Fibroblast of skin of right quadriceps (primary cell): Measurements from ENCODE around the gene GLIS1.
A peak's percentile ranks its signal among the peaks of the same experiment; 100 is the strongest.

Experiments used
- DNase-seq: peaks from one replicate; pipeline ENCODE4 v3.0.0-alpha.2; 2013

The GLIS1 gene

GRCh38 chr1:53629101-53629691, 109.8 kb downstream of the GLIS1 start:
- DNase-seq, result no peak

GRCh38 chr1:53628286-53628955, 110.5 kb downstream of the GLIS1 start:
- DNase-seq, result no peak

DNA sequence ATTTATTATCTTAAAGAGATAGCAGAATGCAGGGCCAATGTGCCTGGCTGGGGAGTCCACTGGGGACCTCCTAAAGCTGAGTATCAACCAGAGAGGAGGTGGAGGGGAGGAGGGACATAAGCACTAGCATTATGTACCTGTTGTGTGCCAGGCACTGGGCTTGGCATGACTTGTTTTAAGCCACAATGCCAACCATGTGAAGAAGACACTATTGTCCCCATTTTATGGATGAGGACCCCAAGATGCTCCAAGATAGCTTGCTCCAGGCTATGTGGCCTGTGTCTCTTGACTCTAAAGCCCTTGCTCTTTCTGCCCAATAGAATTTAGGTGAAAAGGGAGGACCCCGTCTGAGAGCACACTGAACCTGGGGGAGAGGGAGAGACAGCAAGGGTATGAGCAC, 111.3 kb downstream of the GLIS1 start:
- no peak for DNase-seq

- DNase-seq, result no peak
Observed at GRCh38 chr1:53627031-53627430, 111.9 kb downstream of the GLIS1 start.

DNA sequence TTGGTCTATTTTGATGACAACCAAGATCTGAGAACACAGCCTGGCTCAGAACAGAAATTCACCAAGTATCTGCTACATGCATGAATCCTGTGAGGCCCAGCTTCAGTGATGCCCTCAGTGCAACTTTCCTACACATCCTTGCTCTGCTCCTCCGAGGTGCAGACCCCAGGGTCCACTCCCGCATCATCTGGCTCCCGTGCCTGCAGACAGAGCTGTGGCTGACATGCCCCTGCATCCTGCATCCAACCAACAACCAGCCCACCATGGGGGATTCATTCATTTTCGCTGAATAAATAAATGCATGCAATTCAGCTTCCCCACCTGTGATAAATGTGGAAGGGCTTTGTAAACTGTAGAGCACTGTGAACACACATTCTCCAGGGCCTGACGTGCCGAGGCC, 112.3 kb downstream of the GLIS1 start:
- DNase-seq, result no peak

GRCh38 chr1:53625766-53626520, 113.0 kb downstream of the GLIS1 start:
- no peak for DNase-seq

GRCh38 chr1:53625049-53625448, 113.9 kb downstream of the GLIS1 start:
- DNase-seq, result peak; percentile 63

DNA sequence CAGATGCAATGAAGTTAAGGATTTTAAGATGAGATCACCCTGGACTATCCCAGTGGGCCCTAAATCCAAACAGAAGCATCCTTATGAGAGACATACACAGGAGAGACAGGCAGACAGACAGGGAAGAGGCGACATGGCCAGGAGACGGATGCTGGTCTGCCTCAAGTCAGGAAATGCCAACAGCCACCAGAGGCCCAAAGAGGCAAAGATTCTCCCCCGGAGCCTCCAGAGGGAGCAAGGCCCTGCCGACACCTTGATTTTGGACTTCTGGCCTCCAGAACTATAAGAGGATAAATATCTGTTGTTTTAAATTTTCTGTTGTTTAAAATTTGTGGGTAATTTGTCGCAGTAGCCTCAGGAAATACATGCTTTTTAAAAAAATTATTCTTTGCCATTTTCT, 116.4 kb downstream of the GLIS1 start:
- no peak for DNase-seq

GRCh38 chr1:53621144-53621543, 117.8 kb downstream of the GLIS1 start:
- no peak for DNase-seq

- DNase-seq, result no peak
Observed at GRCh38 chr1:53620061-53620855, 118.7 kb downstream of the GLIS1 start.

DNA sequence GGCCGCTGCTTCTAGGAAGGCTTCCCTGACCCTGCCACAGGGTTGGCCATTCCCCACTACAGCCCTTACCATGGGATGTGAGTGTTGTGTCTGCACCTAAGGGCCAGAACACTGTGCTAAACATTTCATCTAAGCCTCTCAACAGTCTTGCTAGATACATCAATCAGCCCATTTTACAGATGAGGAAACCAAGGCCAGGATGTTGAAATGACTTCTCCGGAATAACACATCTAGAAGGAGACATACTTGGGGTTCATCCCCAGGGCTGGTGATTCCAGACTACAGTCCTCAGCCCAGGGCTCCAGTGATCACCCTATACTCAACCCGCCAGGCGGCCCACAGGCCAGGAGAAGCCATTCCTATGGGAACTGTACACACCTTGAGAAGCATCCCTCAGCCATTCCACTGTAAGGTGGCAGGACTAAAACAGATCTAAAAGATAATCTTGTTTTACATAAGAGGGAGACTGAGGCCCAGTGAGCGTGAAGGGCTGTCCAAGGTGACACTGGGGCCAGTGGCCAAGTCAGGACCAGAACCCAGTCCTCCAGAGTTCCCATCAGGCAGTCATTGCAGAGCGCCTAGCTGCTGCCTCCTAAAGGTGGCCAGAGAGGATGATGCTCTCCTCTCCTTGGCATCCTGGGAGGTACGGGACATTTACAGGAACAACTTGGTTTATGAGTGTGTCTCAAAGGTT, 119.5 kb downstream of the GLIS1 start:
- no peak for DNase-seq

DNA sequence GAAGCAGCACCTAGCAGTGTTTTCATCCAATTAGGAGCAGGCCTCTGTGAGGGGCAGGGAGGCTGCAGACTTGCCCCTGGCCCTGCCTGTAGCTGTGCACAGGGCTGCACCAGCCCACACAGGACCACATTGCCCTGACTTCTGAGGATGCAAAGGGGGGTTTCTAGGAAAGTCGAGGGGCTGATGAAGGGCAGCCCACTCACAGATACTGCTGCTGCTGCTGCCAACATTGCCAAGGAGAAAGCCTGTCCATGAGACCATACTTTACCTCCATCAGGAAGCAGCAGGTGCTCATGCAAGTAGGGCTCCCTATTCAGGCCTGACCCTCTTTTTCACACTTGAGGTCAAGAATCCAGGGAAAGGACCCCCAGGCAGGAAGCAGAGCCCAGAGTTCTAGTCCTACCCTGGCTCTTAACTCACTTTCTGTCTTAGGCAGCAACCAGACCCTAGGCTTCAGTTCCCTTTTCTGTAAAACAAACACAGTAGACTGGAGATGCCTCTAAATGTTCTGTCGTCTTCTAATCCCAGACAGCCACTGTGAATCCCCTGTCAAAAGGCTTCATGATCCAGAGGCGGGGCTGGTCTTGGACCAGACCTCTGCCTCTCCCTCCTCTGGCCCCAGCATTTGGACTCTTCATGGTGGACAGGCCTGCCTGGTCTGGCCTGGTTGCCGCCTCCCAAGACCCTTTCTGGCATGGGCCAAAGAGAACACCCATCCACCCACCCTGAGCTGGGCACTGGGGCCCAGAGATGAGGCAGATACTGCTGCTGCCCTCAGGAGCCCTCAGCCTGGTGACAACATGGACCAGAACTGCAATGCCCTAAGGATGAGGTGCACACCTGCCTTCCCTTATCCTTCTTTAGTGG, 120.2 kb downstream of the GLIS1 start:
- DNase-seq, result no peak

GRCh38 chr1:53617851-53618499, 121.0 kb downstream of the GLIS1 start:
- no peak for DNase-seq

GRCh38 chr1:53617382-53617781, 121.6 kb downstream of the GLIS1 start:
- no peak for DNase-seq

- DNase-seq, result no peak
Observed at GRCh38 chr1:53616927-53617326, 122.0 kb downstream of the GLIS1 start.

DNA sequence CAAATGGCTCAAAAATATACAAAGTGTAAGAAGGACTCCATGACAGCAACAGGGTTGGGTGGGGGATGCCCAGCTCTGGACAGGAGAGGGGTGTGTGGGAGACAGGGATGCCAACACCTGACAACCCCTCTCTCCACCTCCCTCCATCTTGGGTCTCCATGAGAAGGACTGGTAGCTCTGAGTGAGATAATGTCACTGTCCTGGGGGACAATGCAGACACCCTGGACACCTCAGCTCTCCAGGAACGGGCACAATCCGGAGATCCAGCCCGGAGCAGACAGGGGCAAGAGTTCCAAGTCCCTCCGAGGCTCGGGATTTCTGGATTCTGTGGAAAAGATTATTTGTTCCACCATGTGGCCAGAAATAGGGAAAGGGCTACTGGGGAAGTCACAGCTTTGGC, 122.5 kb downstream of the GLIS1 start:
- DNase-seq, result no peak

- DNase-seq, result no peak
Observed at GRCh38 chr1:53615101-53615500, 123.9 kb downstream of the GLIS1 start.

- DNase-seq, result no peak
Observed at GRCh38 chr1:53614231-53615021, 124.5 kb downstream of the GLIS1 start.

- DNase-seq, result no peak
Observed at GRCh38 chr1:53608676-53609075, 130.3 kb downstream of the GLIS1 start.

DNA sequence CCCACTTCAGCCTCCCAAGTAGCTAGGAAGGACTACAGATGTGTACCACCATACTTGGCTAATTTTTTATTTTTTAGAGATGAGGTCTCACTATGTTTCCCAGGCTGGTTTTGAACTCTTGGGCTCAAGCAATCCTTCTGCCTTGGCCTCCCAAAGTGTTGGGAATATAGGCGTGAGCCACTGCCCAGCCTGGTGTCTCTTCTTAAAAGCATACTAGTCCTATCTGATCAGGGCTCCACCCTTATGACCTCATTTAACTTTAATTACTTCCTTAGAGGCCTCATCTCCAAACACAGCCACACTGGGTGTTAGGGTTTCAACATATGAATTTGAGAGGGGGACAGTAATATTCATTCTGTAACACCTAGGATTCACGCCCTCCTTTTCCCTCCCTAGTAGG, 130.9 kb downstream of the GLIS1 start:
- DNase-seq, result no peak
